Breast epithelium (tissue), 3 donors: Measurements from ENCODE around the gene ACOT13.

ENCODE experiments used
- POLR2A ChIP-seq: fragments of 450-650 bp; IDR thresholded peaks from one replicate; pipeline ENCODE4 v1.6.1; 2016; ENCODE audit warnings: antibody characterized with exemption, mild to moderate bottlenecking, moderate library complexity
- POLR2AphosphoS5 ChIP-seq, 3 donors: sonication (generic); formaldehyde crosslinking; IDR thresholded peaks; one replicate each; pipeline ENCODE4 v1.6.1; 2017; ENCODE audit warnings: antibody characterized with exemption in 3 of 3
- TF ChIP-seq, protein P1 (sequence below), 3 donors: fragments of 450-650 bp; IDR thresholded peaks; one replicate each; pipeline ENCODE4 v1.5.1; 2016 to 2017; ENCODE audit warnings: antibody characterized with exemption in 3 of 3, mild to moderate bottlenecking in 3 of 3, moderate library complexity in 3 of 3

DNA sequence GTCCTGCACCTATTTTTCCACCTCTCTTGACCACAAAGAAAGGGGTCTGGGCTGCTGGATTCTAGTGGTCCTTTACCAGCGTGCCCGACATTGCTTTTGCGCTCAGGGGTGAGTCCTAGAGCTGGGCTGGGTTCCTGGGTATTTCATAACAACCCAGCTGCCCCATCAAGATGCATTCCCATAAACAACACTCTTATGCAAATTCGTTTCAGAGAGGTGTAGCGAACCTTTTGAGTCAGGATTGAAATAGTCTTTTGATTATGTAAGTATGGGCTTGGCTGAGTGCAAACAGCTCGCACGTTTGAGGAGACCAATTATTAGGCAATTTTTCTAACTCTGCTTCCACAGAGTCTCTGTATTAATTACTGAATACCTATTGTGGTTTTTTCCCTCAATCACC is 13.7 kb downstream of the ACOT13 start:
- TF ChIP-seq POLR2AphosphoS5 (IDR thresholded peaks at IDR 0.05) (no peak), POLR2A (no peak)
- TF ChIP-seq, protein P1, sequence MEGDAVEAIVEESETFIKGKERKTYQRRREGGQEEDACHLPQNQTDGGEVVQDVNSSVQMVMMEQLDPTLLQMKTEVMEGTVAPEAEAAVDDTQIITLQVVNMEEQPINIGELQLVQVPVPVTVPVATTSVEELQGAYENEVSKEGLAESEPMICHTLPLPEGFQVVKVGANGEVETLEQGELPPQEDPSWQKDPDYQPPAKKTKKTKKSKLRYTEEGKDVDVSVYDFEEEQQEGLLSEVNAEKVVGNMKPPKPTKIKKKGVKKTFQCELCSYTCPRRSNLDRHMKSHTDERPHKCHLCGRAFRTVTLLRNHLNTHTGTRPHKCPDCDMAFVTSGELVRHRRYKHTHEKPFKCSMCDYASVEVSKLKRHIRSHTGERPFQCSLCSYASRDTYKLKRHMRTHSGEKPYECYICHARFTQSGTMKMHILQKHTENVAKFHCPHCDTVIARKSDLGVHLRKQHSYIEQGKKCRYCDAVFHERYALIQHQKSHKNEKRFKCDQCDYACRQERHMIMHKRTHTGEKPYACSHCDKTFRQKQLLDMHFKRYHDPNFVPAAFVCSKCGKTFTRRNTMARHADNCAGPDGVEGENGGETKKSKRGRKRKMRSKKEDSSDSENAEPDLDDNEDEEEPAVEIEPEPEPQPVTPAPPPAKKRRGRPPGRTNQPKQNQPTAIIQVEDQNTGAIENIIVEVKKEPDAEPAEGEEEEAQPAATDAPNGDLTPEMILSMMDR (IDR thresholded peaks at IDR 0.05): no peak
